HepG2 (cell line): ENCODE data around the gene SSH3. TPM values are rescaled to one million over a fixed set of nuclear protein-coding genes. Genes with fewer than 3 reads are reported as not detected.

Experiments used
- HBP1 ChIP-seq: IDR thresholded peaks from 2 replicates; pipeline ENCODE4 v1.6.1; 2016; ENCODE audit warnings: low read depth, control low read depth
- HINFP ChIP-seq: sonication (generic); formaldehyde crosslinking; IDR thresholded peaks from 2 replicates; pipeline ENCODE4 v1.4.0; 2020; ENCODE audit warnings: low read depth, mild to moderate bottlenecking, missing genetic modification reagents
- IRF1 ChIP-seq: sonication (generic); formaldehyde crosslinking; IDR thresholded peaks from 2 replicates; pipeline ENCODE4 v1.4.0; 2020; ENCODE audit warnings: low read depth, mild to moderate bottlenecking, missing genetic modification reagents
- KLF16 ChIP-seq, 2 experiments: sonication (generic) in 1 of 2; formaldehyde crosslinking in 1 of 2; IDR thresholded peaks; 2 replicates each; pipeline versions ENCODE4 v1.6.1 to v1.8.0; 2016 to 2023; ENCODE audit warnings: missing genetic modification reagents in 2 of 2, missing compliant biosample characterization in 1 of 2
- MEF2D ChIP-seq: sonication (generic); formaldehyde crosslinking; IDR thresholded peaks from 2 replicates; pipeline ENCODE4 v1.5.1; 2020; ENCODE audit warnings: mild to moderate bottlenecking, missing genetic modification reagents
- STAT6 ChIP-seq: sonication (generic); formaldehyde crosslinking; IDR thresholded peaks from 2 replicates; pipeline ENCODE4 v1.4.0; 2020; ENCODE audit warnings: missing genetic modification reagents, mild to moderate bottlenecking, borderline replicate concordance
- ZNF142 ChIP-seq: sonication (generic); formaldehyde crosslinking; IDR thresholded peaks from 2 replicates; pipeline ENCODE4 v1.4.0; 2020; ENCODE audit warnings: missing genetic modification reagents
- ZNF547 ChIP-seq: sonication (generic); formaldehyde crosslinking; IDR thresholded peaks from 2 replicates; pipeline ENCODE4 v1.5.1; 2020; ENCODE audit warnings: mild to moderate bottlenecking, missing genetic modification reagents
- ZNF562 ChIP-seq: sonication (generic); formaldehyde crosslinking; IDR thresholded peaks from 2 replicates; pipeline ENCODE4 v1.8.0; 2022; ENCODE audit warnings: missing genetic modification reagents, borderline replicate concordance
- ZNF639 ChIP-seq: conservative IDR thresholded peaks from 2 replicates; pipeline ENCODE4 v1.6.1; 2018; ENCODE audit warnings: missing genetic modification reagents
- ZNF776 ChIP-seq: sonication (generic); formaldehyde crosslinking; IDR thresholded peaks from 2 replicates; pipeline ENCODE4 v1.4.0; 2020; ENCODE audit warnings: mild to moderate bottlenecking, missing genetic modification reagents
- ZSCAN30 ChIP-seq: sonication (generic); formaldehyde crosslinking; IDR thresholded peaks from 2 replicates; pipeline ENCODE4 v1.5.0; 2020; ENCODE audit warnings: mild to moderate bottlenecking, missing genetic modification reagents
- polyA plus RNA-seq, 8 experiments: library from polyadenylated mRNA; depleted of rRNA in 3 of 8; stranded (reverse) in 7 of 8; unstranded in 1 of 8; fragments of >200 nt; fragmentation: Illumina TruSeq in 4 of 8; extraction: Trizol in 4 of 8; gene quantifications; 2 replicates each; pipeline versions ENCODE4 v1.2.1 to v1.2.3, GENCODE V29; 2011 to 2016; ENCODE audit warnings: low read depth in 4 of 8, missing spikeins in 1 of 8, mixed read lengths in 1 of 8; ENCODE audit not compliant: insufficient read depth in 1 of 8
- total RNA-seq, 5 experiments: library from RNA; depleted of rRNA; stranded (reverse); fragments of >200 nt; fragmentation: Illumina TruSeq; extraction: Trizol; gene quantifications; 2 replicates each; pipeline ENCODE4 v1.2.3, GENCODE V29; 2016; ENCODE audit warnings: low read depth in 1 of 5

The SSH3 gene
- total and polyA plus RNA-seq, 2 of the 13 experiments (the other 11 are each of a cell fraction or from before 2014, with no cell fraction given): 12.4 to 18.8 TPM

- TF ChIP-seq HINFP (CRISPR knock-in tag) (no peak), IRF1 (CRISPR knock-in tag) (no peak), ZNF776 (CRISPR knock-in tag) (no peak), HBP1 (CRISPR knock-in tag) (no peak), ZNF547 (CRISPR knock-in tag) (no peak; the same call in 1 of the 2 replicates), STAT6 (no peak), ZNF562 (CRISPR knock-in tag) (no peak), ZNF639 (CRISPR knock-in tag) (no peak), ZSCAN30 (CRISPR knock-in tag) (no peak), KLF16 (CRISPR knock-in tag; IDR thresholded peaks at IDR 0.05) (peak in 1 of 2 experiments; percentile 66; a peak in 1 of 4 replicates), MEF2D (CRISPR knock-in tag) (peak; percentile 27; the same call in 1 of the 2 replicates), ZNF142 (CRISPR knock-in tag) (no peak; the same call in 1 of the 2 replicates)
These were observed at the start of gene SSH3 (continued) for GRCh38 chr11:67303132-67303834.
